ENCODE data around the gene KCNRG. TPM values are rescaled to one million over a fixed set of nuclear protein-coding genes. Genes with fewer than 3 reads are reported as not detected.

KCNRG gene
- total RNA-seq, 1 experiment from 2014 or later = 1.7 TPM

DNA sequence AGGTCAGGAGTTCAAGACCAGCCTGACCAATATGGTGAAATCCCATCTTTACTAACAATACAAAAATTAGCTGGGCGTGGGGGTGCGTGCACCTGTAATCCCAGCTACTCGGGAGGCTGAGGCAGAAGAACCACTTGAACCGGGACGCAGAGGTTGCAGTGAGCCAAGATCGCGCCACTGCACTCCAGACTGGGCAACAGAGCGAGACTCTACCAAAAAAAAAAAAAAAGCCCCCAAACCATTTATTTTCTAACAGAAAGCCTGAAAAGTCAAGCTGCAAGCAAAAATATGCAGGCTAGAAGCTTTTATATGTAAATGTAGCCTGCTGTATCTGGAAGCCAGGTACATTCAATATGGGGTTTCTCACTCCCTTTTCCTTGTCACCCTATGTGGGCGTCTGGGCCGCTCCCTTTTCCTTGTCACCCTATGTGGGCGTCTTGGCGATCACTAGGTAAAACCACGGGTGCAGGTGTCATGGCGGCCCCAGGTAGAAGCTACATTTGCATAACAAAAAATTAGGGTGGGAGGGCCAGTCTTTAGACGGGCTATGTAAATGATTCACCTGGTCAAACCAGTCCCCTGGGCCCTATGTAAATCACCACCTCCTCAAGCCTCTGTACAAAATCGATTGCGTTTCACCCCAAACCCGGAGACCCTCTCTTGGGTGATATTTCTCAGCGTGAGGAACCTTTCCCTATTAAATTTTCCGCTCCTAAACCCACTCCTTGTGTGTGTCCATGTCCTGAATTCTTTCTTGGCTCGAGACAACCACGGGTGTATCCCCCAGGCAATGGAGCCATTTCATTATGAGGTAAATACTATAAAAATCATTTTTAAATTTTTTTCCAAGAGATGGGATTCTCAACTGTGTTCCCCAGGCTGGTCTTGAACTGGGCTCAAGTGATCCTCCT is 16.3 kb upstream of the KCNRG start:
- in situ Hi-C loops (cut with HindIII; ENCODE audit: low pct_unique_long_range_greater_than_20kb, low sequenced_read_pairs) = no loop called here
- DNase-seq (ENCODE audit: low read depth, low spot score) = no peak

DNA sequence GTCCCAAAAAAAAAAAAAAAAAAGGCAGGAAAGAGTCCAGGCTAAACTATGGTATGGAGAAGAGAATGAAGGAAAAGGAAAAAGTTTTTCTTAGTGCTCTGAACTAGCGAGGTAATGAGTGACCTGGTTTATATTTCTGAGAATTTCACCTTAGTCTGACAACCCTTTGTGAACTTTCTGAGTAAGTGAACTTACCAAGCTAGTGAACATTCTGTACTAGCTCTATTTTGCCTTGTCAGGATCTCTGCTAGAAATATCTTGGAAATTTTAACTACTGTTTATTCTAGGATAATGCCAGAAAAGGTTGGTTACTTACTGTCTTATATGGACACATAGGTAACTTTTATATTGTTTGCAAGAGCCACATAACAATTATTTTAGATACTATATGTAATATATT is 14.0 kb upstream of the KCNRG start:
- no peak for DNase-seq (ENCODE audit: low read depth, low spot score)
- in situ Hi-C loops (cut with HindIII; ENCODE audit: low pct_unique_long_range_greater_than_20kb, low sequenced_read_pairs) = no loop called here

DNA sequence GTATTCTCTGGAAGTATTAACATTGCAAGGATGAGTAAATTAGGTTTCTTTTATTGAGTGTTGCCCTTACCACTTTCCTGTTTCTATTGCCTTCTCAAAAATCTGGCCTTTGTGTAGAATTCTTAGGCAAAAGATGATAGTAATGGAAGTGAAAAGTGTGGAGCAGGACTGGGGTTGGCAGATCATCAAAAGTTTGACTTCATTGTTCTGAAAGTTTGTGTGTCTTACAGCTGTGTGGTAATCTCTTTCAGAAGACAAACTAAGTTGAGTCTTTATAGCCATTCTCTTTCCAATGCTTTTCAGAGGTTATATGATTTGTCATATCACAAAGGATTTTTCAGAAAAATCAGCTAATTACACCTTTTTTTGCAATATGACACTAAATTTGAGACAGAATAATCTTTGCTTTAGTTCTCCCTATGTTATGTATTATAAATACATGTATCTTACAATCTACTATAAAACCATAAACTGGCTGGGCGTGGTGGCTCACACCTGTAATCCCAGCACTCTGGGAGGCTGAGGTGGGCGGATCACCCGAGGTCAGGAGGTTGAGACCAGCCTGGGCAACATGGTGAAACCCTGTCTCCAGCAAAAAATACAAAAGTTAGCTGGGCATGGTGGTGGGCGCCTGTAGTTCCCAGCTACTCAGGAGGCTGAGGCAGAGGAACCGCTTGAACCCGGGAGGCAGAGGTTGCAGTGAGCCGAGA is 8.7 kb upstream of the KCNRG start:
- in situ Hi-C loops (cut with HindIII; ENCODE audit: low pct_unique_long_range_greater_than_20kb, low sequenced_read_pairs) = no loop called here
- DNase-seq (ENCODE audit: low read depth, low spot score) = no peak

DNA sequence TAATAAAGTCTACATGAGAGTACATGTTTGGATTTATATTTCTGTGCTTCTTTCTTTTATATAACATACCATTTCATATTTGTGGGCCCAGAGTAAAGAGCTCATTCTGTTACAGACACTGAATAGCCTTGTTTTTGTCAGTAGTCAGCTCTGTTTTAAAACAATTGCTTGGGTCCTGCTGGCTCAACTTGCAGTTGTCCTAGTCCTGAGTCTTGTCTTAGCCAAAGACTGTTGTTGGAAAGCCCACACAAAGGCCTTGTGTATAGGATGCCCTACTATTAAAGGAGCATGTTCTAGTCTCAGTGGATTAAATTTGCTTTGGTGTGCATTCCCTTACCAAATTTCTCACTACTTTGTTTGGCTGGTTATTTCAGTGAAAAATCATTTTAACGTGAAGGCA is 3.8 kb upstream of the KCNRG start:
- in situ Hi-C loops (cut with HindIII; ENCODE audit: low pct_unique_long_range_greater_than_20kb, low sequenced_read_pairs) = no loop called here
- DNase-seq (ENCODE audit: low read depth, low spot score) = peak; percentile 11

DNA sequence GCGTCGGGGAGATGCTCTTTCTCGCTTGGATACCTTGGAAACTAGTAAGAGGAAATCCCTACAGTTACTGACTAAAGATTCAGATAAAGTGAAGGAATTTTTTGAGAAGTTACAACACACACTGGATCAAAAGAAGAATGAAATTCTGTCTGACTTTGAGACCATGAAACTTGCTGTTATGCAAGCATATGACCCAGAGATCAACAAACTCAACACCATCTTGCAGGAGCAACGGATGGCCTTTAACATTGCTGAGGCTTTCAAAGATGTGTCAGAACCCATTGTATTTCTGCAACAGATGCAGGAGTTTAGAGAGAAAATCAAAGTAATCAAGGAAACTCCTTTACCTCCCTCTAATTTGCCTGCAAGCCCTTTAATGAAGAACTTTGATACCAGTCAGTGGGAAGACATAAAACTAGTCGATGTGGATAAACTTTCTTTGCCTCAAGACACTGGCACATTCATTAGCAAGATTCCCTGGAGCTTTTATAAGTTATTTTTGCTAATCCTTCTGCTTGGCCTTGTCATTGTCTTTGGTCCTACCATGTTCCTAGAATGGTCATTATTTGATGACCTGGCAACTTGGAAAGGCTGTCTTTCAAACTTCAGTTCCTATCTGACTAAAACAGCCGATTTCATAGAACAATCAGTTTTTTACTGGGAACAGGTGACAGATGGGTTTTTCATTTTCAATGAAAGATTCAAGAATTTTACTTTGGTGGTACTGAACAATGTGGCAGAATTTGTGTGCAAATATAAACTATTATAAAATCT is 2.7 kb upstream of the KCNRG start:
- in situ Hi-C loops (cut with HindIII; ENCODE audit: low pct_unique_long_range_greater_than_20kb, low sequenced_read_pairs) = no loop called here
- no peak for DNase-seq (ENCODE audit: low read depth, low spot score)

DNA sequence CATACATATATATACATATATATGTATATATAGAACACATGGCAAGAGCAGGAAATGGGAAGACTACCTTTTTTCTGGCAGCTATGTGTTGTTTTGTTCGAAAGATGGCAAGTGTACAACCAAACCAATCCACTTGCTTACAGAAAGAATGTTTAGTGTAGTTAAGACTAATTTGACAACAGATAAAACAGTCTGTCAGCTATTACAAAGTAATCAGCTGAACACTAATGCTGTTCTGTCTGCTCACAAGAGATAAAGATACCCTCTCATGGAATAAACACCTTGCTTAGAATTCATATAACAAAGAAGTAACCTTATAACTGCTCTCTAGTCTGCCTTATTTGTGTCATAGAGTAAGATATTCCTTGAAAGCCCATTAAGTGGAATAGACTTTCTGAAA is 858 bp upstream of the KCNRG start:
- no peak for DNase-seq (ENCODE audit: low read depth, low spot score)
- in situ Hi-C loops (cut with HindIII; ENCODE audit: low pct_unique_long_range_greater_than_20kb, low sequenced_read_pairs) = no loop called here

DNA sequence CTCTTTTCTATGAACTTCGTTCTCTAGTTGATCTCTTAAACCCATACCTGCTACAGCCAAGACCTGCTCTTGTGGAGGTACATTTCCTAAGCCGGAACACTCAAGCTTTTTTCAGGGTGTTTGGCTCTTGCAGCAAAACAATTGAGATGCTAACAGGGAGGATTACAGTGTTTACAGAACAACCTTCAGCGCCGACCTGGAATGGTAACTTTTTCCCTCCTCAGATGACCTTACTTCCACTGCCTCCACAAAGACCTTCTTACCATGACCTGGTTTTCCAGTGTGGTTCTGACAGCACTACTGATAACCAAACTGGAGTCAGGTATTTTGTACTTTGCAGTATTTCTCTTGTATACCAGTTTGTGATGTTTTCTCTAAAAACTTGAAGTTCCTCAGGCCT is 506 bp downstream of the KCNRG start:
- in situ Hi-C loops (cut with HindIII; ENCODE audit: low pct_unique_long_range_greater_than_20kb, low sequenced_read_pairs) = no loop called here

DNA sequence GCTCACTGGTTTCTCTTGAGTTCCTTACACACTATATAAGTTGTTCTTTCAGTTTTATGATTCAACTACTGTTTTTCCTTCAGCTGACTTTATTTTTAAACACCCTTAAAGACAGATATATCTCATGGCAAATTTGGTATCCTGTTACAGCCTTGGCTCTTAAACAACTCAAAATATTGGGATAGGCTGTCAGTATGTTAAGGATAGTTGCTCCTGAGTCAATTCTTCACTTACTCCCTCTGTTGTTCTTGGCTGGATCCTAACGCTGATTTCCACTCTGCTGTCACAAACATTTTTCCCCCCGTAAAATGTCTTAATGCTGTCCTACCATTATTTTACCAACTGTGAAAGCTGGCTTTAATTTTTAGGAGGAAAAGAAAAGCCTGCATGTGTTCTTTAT is 1.2 kb downstream of the KCNRG start:
- in situ Hi-C loops (cut with HindIII; ENCODE audit: low pct_unique_long_range_greater_than_20kb, low sequenced_read_pairs) = no loop called here
- no peak for DNase-seq (ENCODE audit: low read depth, low spot score)

More for the DNA sequence above, 506 bp downstream of the KCNRG start:
- DNase-seq (ENCODE audit: low read depth, low spot score) = no peak

DNA sequence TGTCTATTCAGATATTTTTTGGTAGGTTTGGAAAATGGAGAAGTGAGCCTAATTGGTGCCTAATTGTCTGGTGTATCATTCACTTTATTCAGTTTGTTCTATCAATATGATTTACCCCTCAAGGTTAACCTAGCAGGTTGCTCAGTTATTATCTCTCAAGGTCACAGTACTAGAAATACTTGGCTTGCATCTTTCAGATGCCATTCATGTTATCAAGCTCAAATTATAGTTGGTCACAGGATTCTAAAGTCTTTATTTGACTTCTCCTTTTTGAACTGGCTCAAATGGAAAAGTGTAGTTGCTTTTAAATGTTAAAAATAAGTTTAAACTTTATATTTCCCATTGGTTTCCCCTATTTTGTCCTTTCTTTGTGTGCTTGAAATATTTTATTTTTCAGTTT is 2.6 kb downstream of the KCNRG start:
- no peak for DNase-seq (ENCODE audit: low read depth, low spot score)
- in situ Hi-C loops (cut with HindIII; ENCODE audit: low pct_unique_long_range_greater_than_20kb, low sequenced_read_pairs) = no loop called here

DNA sequence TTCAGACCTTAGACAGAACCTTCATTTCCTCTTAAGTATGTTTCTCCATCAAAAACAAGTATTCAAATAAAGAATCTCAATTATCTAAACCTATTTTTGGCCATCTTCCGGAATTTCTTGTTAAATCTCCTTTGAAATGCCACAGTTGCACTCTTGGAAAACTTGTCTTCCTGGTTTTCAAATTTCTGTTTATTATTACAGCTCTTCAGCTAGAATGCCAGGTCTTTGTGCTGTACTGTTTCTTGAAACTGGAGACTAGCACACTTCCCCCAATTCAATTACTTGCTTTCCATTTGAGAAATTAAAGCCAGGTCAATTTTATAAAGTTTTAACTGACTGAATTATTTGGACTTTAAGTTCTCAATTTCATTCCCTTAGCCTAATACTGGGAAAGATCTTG is 10.2 kb downstream of the KCNRG start:
- DNase-seq (ENCODE audit: low read depth, low spot score) = no peak
- in situ Hi-C loops (cut with HindIII; ENCODE audit: low pct_unique_long_range_greater_than_20kb, low sequenced_read_pairs) = no loop called here

DNA sequence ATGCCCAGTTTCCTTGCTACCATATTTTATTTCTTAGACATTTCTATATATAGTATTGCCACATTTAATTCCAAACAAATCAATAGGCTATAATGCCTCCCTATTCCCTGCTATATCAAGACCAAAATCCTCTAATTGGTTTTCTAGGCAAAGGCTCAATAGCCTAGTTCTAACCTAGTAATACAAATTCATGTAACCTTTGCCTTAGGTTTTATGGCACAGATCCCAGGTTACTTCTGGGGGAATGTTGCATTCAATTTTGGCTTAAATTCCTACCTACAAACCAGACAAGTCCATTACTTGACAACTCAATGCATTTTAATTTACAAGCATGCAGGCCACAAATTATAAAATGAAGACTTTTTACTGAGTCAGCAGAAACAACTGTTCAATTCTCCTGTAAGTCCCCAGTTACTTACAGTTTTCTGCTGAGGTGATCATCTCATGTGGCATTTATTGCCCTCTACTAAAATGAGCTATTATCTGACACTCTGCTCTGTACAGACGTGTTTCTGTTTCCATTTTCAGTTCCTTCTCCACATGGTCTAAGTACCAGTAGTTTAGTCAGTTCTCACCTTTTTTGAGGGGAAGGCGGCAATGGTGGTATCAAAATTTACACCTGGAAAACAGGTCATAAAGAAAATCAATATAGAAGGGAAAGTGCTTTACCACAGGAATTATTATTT is 11.7 kb downstream of the KCNRG start:
- in situ Hi-C loops (cut with HindIII; ENCODE audit: low pct_unique_long_range_greater_than_20kb, low sequenced_read_pairs) = no loop called here
- DNase-seq (ENCODE audit: low read depth, low spot score) = no peak

DNA sequence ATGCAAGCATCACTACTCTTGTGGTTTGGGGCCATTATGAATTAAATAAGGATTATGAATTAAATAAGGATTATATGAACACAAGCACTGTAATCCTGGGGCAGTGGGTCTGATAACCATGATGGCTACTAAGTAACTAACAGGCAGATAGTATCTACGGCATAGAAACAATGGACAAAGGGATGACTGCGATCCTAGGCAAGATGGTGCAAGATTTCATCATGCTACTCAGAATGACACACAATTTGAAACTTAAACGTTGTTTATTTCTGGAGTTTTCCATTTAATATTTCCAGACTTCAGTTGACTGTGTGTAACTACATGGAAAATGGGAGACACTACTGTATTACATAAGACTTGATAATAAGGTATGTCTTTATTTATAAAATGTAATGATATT is 15.1 kb downstream of the KCNRG start:
- DNase-seq (ENCODE audit: low read depth, low spot score) = peak; percentile 67
- in situ Hi-C loops (cut with HindIII; ENCODE audit: low pct_unique_long_range_greater_than_20kb, low sequenced_read_pairs) = no loop called here

DNA sequence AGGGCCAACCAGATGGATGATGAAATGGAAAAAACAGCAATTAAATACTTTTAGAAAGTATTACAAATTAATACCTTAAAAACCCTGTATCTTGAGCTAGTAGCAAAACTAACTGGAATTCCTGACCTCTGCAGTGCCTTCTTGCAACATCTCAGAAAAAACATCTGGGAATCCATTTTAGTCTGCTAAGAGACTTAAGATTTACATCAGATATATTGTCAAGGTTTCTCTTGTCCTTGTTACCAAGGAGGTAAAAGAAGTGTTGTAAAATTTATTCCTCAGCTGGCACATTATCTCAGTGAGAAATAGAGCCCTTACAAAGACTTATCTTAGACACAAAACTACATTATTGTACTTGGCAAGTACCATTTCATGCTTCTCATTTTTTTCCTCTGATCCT is 18.5 kb downstream of the KCNRG start:
- no peak for DNase-seq (ENCODE audit: low read depth, low spot score)
- in situ Hi-C loops (cut with HindIII; ENCODE audit: low pct_unique_long_range_greater_than_20kb, low sequenced_read_pairs) = no loop called here

DNA sequence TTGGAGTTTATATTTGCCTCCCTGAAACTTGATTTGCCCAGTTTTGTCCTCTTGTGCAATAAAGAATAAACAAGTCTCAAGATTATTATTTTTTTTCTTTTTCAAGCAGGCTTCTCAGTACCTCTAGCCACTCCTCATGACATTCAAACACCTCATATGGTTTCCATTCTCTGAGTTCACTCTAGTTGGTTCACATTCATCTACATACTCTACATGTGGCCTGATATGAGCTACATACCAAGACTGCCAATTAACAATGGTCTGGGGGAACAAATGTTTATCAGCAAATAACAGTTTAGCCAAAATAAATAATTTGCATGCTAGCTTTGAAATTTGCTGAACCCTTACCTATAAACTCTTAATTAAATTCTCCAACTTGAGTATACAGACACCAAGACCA is 22.5 kb downstream of the KCNRG start:
- no peak for DNase-seq (ENCODE audit: low read depth, low spot score)
- in situ Hi-C loops (cut with HindIII; ENCODE audit: low pct_unique_long_range_greater_than_20kb, low sequenced_read_pairs) = no loop called here

DNA sequence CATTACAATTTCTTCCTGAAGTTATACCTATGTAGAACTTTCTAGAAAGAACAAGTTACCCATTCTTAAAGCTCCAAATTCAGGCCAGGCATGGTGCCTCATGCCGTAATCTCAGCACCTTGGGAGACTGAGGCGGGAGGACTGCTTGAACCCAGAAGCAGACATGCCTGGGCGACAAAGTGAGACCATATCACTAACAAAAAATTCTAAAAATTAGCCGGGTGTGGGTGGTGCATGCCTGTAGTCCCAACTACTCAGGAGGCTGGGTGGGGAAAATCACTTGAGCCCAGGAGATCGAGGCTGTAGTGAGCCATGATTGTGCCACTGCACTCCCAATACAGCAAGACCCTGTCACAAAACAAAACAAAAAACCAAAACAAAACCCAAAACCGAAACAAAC is 23.0 kb downstream of the KCNRG start:
- in situ Hi-C loops (cut with HindIII; ENCODE audit: low pct_unique_long_range_greater_than_20kb, low sequenced_read_pairs) = no loop called here
- DNase-seq (ENCODE audit: low read depth, low spot score) = no peak

DNA sequence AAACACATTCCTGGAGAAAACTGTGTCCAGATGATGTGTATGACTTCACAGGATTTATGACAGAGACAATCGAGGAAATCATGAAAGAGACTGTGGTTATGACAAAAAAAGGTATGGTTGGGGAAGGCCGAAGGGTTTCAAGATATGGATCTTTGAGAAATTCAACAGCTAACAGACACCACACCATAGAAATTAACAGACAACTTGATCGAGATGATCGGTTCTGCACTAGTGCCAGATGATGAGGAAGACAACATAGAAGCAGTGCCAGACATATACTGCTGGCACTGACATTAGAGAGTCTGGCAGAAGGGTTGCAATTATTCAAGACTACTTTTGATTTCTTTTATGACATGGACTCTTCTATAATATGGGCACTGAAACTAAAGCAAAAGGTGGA is 37.2 kb downstream of the KCNRG start:
- no peak for DNase-seq (ENCODE audit: low read depth, low spot score)
- in situ Hi-C loops (cut with HindIII; ENCODE audit: low pct_unique_long_range_greater_than_20kb, low sequenced_read_pairs) = no loop called here

DNA sequence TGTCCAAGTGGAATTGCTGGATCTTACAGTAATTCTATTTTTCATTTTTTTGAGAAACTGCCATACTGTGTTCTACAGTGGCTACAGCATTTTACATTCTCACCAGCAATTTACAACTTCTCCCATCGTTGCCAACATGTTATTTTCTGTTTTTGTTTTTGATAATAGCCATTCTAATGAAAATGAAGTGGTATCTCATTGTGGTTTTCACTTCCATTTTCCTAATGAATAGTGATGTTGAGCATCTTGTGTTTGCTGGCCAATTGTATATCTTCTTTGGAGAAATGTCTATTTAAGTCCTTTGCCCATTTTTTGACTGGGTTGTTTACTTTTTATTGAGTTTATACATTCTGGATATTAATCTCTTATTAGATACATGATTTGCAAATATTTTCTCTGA is 38.6 kb downstream of the KCNRG start:
- DNase-seq (ENCODE audit: low read depth, low spot score) = no peak
- in situ Hi-C loops (cut with HindIII; ENCODE audit: low pct_unique_long_range_greater_than_20kb, low sequenced_read_pairs) = no loop called here

DNA sequence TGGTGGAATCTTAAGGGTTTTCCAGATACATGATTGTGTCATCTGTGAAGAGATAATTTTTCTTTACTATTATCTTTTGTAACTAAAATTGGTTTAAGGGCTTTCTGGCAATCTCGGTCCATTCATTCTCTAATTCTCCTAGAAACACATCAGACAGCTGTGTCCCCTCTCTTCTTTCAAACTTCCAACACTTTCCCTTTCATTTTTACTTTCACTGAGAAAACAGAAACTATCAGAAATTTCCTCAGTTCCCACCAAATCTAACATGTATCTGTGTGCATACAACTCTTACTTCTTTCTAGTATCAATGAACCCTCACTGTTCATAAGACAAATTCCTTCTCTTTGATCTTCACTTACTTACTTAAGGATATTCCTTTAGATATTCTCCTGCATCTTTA is 40.2 kb downstream of the KCNRG start:
- no peak for DNase-seq (ENCODE audit: low read depth, low spot score)
- in situ Hi-C loops (cut with HindIII; ENCODE audit: low pct_unique_long_range_greater_than_20kb, low sequenced_read_pairs) = no loop called here
